Endodermal cell (in vitro differentiated cells): ENCODE data around the gene LRIT2. TPM values are rescaled to one million over a fixed set of nuclear protein-coding genes. Genes with fewer than 3 reads are reported as not detected.

ENCODE experiments used
- DNase-seq: peaks from one replicate; pipeline ENCODE4 v3.0.0-alpha.2; 2017
- H3K27ac ChIP-seq: 2 replicates; pipeline ENCODE4 v1.5.1; 2013; ENCODE audit warnings: mild to moderate bottlenecking, low read depth, low read length, moderate library complexity
- H3K27me3 ChIP-seq: 2 replicates; pipeline ENCODE4 v1.6.1; 2013; ENCODE audit warnings: mild to moderate bottlenecking, low read length, moderate library complexity; ENCODE audit not compliant: insufficient read depth, control insufficient read depth, poor library complexity, severe bottlenecking
- H3K36me3 ChIP-seq: 2 replicates; pipeline ENCODE4 v1.7.0; 2013; ENCODE audit warnings: mild to moderate bottlenecking, low read length, moderate library complexity; ENCODE audit not compliant: control insufficient read depth, insufficient read depth
- H3K4me1 ChIP-seq: one replicate; pipeline ENCODE4 v1.7.0; 2013; ENCODE audit warnings: low read length; ENCODE audit not compliant: control insufficient read depth, insufficient read depth
- H3K4me3 ChIP-seq: 2 replicates; pipeline ENCODE4 v1.5.1; 2013; ENCODE audit warnings: mild to moderate bottlenecking, low read length, moderate library complexity
- H3K9ac ChIP-seq: 2 replicates; pipeline ENCODE4 v1.6.1; 2013; ENCODE audit warnings: mild to moderate bottlenecking, low read length, moderate library complexity; ENCODE audit not compliant: poor library complexity, severe bottlenecking; ENCODE audit errors: extremely low read depth
- H3K9me3 ChIP-seq: 2 replicates; pipeline ENCODE4 v1.6.1; 2013; ENCODE audit warnings: mild to moderate bottlenecking, low read length, moderate library complexity; ENCODE audit not compliant: control insufficient read depth
- H3K27ac Mint-ChIP-seq: 2 replicates; pipeline ENCODE4 v1.8.0; 2020; ENCODE audit warnings: mixed read lengths
- H3K27me3 Mint-ChIP-seq: 2 replicates; pipeline ENCODE4 v1.8.0; 2021; ENCODE audit warnings: mild to moderate bottlenecking, mixed read lengths; ENCODE audit not compliant: insufficient read depth
- H3K36me3 Mint-ChIP-seq: 2 replicates; pipeline ENCODE4 v1.8.0; 2020; ENCODE audit warnings: low read depth, mixed read lengths
- H3K4me1 Mint-ChIP-seq: 2 replicates; pipeline ENCODE4 v1.8.0; 2020; ENCODE audit warnings: mixed read lengths
- H3K4me3 Mint-ChIP-seq: 2 replicates; pipeline ENCODE4 v1.8.0; 2020; ENCODE audit warnings: mild to moderate bottlenecking, moderate library complexity, mixed read lengths
- H3K9me3 Mint-ChIP-seq: 2 replicates; pipeline ENCODE4 v1.8.0; 2020; ENCODE audit warnings: mild to moderate bottlenecking, mixed read lengths
- WGBS, 2 experiments: methylation state at CpG; one replicate each; pipeline versions ENCODE4 v1.1.5 to v1.1.7; 2013; ENCODE audit warnings: missing lambda C conversion rate in 2 of 2, mixed read lengths in 1 of 2; ENCODE audit not compliant: insufficient coverage in 1 of 2, insufficient read length in 1 of 2; 5-methylcytosine and 5-hydroxymethylcytosine counted together
- total RNA-seq, 2 donors: library from RNA; stranded (reverse); fragmentation: NEBNext Ultra II Directional in 1 of 2; extraction: Animal tissue kit (Norgen Biotek cat#: 25700) in 1 of 2; gene quantifications; 2 replicates in 1 of 2; 3 replicates in 1 of 2; pipeline ENCODE4 v1.2.1, GENCODE V29; 2021
- TF ChIP-seq, protein P1 (sequence below): fragments of 200-600 bp; sonication (generic); conservative IDR thresholded peaks from 2 replicates; pipeline ENCODE4 v1.5.0; 2021; ENCODE audit warnings: antibody characterized with exemption, mild to moderate bottlenecking

LRIT2 gene
- total RNA-seq, 2 donors from 2014 or later, result not detected

GRCh38 chr10:84176351-84176750, 49.0 kb downstream of the LRIT2 start:
- Histone ChIP-seq H3K9ac (no peak overlapping the region), H3K9me3 (no peaks in the 10 kb centered on the region), H3K4me3 (no peak overlapping the region), H3K36me3 (no peaks in the 10 kb centered on the region), H3K27me3 (no peaks in the 10 kb centered on the region), H3K27ac (no peak overlapping the region), H3K4me1 (no peaks in the 10 kb centered on the region)
- whole genome bisulfite sequencing, 2 experiments, result 77 to 100% methylated on average over 1 to 4 of the region's 4 CpGs
- TF ChIP-seq, protein P1, sequence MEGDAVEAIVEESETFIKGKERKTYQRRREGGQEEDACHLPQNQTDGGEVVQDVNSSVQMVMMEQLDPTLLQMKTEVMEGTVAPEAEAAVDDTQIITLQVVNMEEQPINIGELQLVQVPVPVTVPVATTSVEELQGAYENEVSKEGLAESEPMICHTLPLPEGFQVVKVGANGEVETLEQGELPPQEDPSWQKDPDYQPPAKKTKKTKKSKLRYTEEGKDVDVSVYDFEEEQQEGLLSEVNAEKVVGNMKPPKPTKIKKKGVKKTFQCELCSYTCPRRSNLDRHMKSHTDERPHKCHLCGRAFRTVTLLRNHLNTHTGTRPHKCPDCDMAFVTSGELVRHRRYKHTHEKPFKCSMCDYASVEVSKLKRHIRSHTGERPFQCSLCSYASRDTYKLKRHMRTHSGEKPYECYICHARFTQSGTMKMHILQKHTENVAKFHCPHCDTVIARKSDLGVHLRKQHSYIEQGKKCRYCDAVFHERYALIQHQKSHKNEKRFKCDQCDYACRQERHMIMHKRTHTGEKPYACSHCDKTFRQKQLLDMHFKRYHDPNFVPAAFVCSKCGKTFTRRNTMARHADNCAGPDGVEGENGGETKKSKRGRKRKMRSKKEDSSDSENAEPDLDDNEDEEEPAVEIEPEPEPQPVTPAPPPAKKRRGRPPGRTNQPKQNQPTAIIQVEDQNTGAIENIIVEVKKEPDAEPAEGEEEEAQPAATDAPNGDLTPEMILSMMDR, result no peak
- no peak overlapping the region for H3K4me3 Mint-ChIP-seq
- H3K4me1 Mint-ChIP-seq, result no peaks in the 10 kb centered on the region
- H3K36me3 Mint-ChIP-seq, result no peaks in the 10 kb centered on the region
- no peak for DNase-seq
- peaks cover 14% of the 10 kb centered on the region for H3K9me3 Mint-ChIP-seq
- H3K27me3 Mint-ChIP-seq, result peaks cover 8% of the 10 kb centered on the region
- no peak overlapping the region for H3K27ac Mint-ChIP-seq

DNA sequence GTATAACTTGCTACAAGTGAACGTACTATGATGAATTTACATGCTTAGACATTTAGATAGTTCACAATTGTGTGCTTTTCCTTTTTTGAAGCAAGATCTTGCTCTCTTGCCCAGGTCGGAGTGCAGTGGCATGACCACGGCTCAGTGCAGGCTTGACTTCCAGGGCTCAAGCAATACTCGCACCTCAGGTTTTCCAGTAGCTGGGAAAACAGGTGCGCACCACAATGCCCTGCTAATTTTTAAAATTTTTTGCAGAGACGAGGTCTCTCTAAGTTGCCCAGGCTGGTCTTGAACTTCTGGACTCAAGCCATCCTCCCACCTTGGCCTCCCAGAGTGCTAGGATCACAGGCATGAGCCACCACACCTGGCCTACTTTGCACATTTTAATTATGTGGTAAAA, 49.9 kb downstream of the LRIT2 start:
- no peak overlapping the region for H3K27ac ChIP-seq
- no peak overlapping the region for H3K4me3 ChIP-seq
- H3K27me3 ChIP-seq, result no peaks in the 10 kb centered on the region
- no peaks in the 10 kb centered on the region for H3K9me3 ChIP-seq
- H3K27me3 Mint-ChIP-seq, result peaks cover 10% of the 10 kb centered on the region
- H3K4me1 ChIP-seq, result no peaks in the 10 kb centered on the region
- no peak overlapping the region for H3K27ac Mint-ChIP-seq
- no peaks in the 10 kb centered on the region for H3K4me1 Mint-ChIP-seq
- TF ChIP-seq, protein P1, result no peak
- WGBS, 2 experiments, result 93 to 94% methylated on average over 6 of the region's 6 CpGs
- H3K9ac ChIP-seq, result no peak overlapping the region
- DNase-seq, result no peak
- H3K36me3 Mint-ChIP-seq, result no peaks in the 10 kb centered on the region
- no peaks in the 10 kb centered on the region for H3K36me3 ChIP-seq
- no peak overlapping the region for H3K4me3 Mint-ChIP-seq
- peaks cover 7% of the 10 kb centered on the region for H3K9me3 Mint-ChIP-seq

GRCh38 chr10:84173501-84173929, 51.8 kb downstream of the LRIT2 start, which contains the start of gene GPR15LG:
Gene GPR15LG, plus strand, starts transcription at chr10:84173801. Its CDS starts 51 bp downstream, at chr10:84173852.
- no peaks in the 10 kb centered on the region for H3K27me3 ChIP-seq
- WGBS, 2 experiments, result 90 to 100% methylated on average over 2 of the region's 2 CpGs
- Mint-ChIP-seq H3K4me3 (no peak within 1 kb of the TSS), H3K27ac (no peak within 1 kb of the TSS), H3K27me3 (peaks cover 12% of the 10 kb centered on the region), H3K36me3 (no peaks in the 10 kb centered on the region), H3K4me1 (no peaks in the 10 kb centered on the region), H3K9me3 (no peaks in the 10 kb centered on the region)
- no peaks in the 10 kb centered on the region for H3K9me3 ChIP-seq
- no peak within 1 kb of the TSS for H3K9ac ChIP-seq
- no peak within 1 kb of the TSS for H3K27ac ChIP-seq
- TF ChIP-seq, protein P1, result no peak
- no peaks in the 10 kb centered on the region for H3K36me3 ChIP-seq
- no peaks in the 10 kb centered on the region for H3K4me1 ChIP-seq
- H3K4me3 ChIP-seq, result no peak within 1 kb of the TSS
- peak; percentile 21 for DNase-seq
